Effector memory CD8-positive, alpha-beta T cell (primary cell): Measurements from ENCODE around the gene SPON2.

ENCODE experiments used
- ATAC-seq: fragments of 150-1000 bp; cut with Tn5 transposase; replicated peaks from 2 replicates; pipeline ENCODE4 v1.10.0; 2021; ENCODE audit warnings: mild to moderate bottlenecking, moderate library complexity
- DNase-seq, 3 experiments: peaks; one replicate each; pipeline ENCODE4 v3.0.0; 2021
- H3K27ac Mint-ChIP-seq, 2 donors: one replicate each; pipeline ENCODE4 v1.8.0; 2022; ENCODE audit warnings: mild to moderate bottlenecking in 2 of 2, mixed read lengths in 2 of 2, moderate library complexity in 2 of 2
- H3K27me3 Mint-ChIP-seq, 2 donors: one replicate each; pipeline ENCODE4 v1.8.0; 2022; ENCODE audit warnings: mixed read lengths in 2 of 2
- H3K36me3 Mint-ChIP-seq: one replicate; pipeline ENCODE4 v1.8.0; 2022; ENCODE audit warnings: mild to moderate bottlenecking, moderate library complexity, mixed read lengths; ENCODE audit not compliant: insufficient read depth
- H3K4me1 Mint-ChIP-seq, 2 donors: one replicate each; pipeline ENCODE4 v1.8.0; 2022; ENCODE audit warnings: low read depth in 2 of 2, mixed read lengths in 2 of 2
- H3K4me3 Mint-ChIP-seq, 2 donors: one replicate each; pipeline ENCODE4 v1.8.0; 2022; ENCODE audit warnings: mild to moderate bottlenecking in 2 of 2, mixed read lengths in 2 of 2, moderate library complexity in 2 of 2
- H3K9me3 Mint-ChIP-seq, 2 donors: one replicate each; pipeline ENCODE4 v1.8.0; 2022; ENCODE audit warnings: mixed read lengths in 2 of 2

Gene SPON2

GRCh38 chr4:1178300-1179088, 6.1 kb upstream of the SPON2 start:
- no peak for ATAC-seq
- Mint-ChIP-seq H3K27me3 (no peaks in the 10 kb centered on the region), H3K27ac (peak overlapping the region in 1 of 2 donors; percentile 71), H3K4me1 (peaks cover 44 to 51% of the 10 kb centered on the region in 2 donors), H3K9me3 (peaks cover 8 to 10% of the 10 kb centered on the region in 2 donors), H3K36me3 (peaks cover 15% of the 10 kb centered on the region), H3K4me3 (peak overlapping the region; percentile 66 to 71)
- DNase-seq: no peak

- Mint-ChIP-seq H3K36me3 (peaks cover 19% of the 10 kb centered on the region), H3K4me1 (peaks cover 48% of the 10 kb centered on the region in 2 donors), H3K27ac (peak overlapping the region; percentile 0 to 2), H3K4me3 (peak overlapping the region; percentile 75), H3K27me3 (no peaks in the 10 kb centered on the region), H3K9me3 (peaks cover 8 to 10% of the 10 kb centered on the region in 2 donors)
- ATAC-seq: peak; percentile 94
- peak; percentile 74 to 79 (median 77) for DNase-seq
These were observed 5.1 kb upstream of the SPON2 start for GRCh38 chr4:1177274-1178141.

GRCh38 chr4:1176398-1177273, 4.3 kb upstream of the SPON2 start:
- Mint-ChIP-seq H3K27ac (peak overlapping the region; percentile 0 to 2), H3K4me3 (peak overlapping the region; percentile 75), H3K27me3 (peaks cover 0 to 1% of the 10 kb centered on the region in 2 donors), H3K9me3 (peaks cover 6 to 10% of the 10 kb centered on the region in 2 donors), H3K36me3 (peaks cover 22% of the 10 kb centered on the region), H3K4me1 (peaks cover 44 to 45% of the 10 kb centered on the region in 2 donors)
- no peak for ATAC-seq
- no peak for DNase-seq

GRCh38 chr4:1175635-1176229, 3.3 kb upstream of the SPON2 start:
- Mint-ChIP-seq H3K36me3 (peaks cover 28% of the 10 kb centered on the region), H3K4me3 (no peak overlapping the region), H3K9me3 (peaks cover 2 to 5% of the 10 kb centered on the region in 2 donors), H3K27ac (no peak overlapping the region), H3K27me3 (peaks cover 0 to 7% of the 10 kb centered on the region in 2 donors), H3K4me1 (peaks cover 41 to 44% of the 10 kb centered on the region in 2 donors)
- DNase-seq (no peak), ATAC-seq (no peak)

GRCh38 chr4:1174941-1175634, 2.7 kb upstream of the SPON2 start:
- no peak for DNase-seq
- Mint-ChIP-seq H3K27me3 (peaks cover 0 to 7% of the 10 kb centered on the region in 2 donors), H3K4me3 (no peak overlapping the region), H3K9me3 (no peaks in the 10 kb centered on the region), H3K27ac (no peak overlapping the region), H3K4me1 (peaks cover 40 to 41% of the 10 kb centered on the region in 2 donors), H3K36me3 (peaks cover 25% of the 10 kb centered on the region)
- no peak for ATAC-seq

- Mint-ChIP-seq H3K4me3 (peak overlapping the region; percentile 80 to 83), H3K27me3 (peaks cover 0 to 7% of the 10 kb centered on the region in 2 donors), H3K36me3 (peaks cover 37% of the 10 kb centered on the region), H3K27ac (peak overlapping the region; percentile 44 to 71), H3K4me1 (peaks cover 42 to 44% of the 10 kb centered on the region in 2 donors), H3K9me3 (no peaks in the 10 kb centered on the region)
- DNase-seq: no peak
- no peak for ATAC-seq
These were observed 781 bp upstream of the SPON2 start for GRCh38 chr4:1172971-1173757.

- ATAC-seq: peak; percentile 46
- Mint-ChIP-seq H3K27me3 (peaks cover 0 to 7% of the 10 kb centered on the region in 2 donors), H3K9me3 (no peaks in the 10 kb centered on the region)
These were observed 814 bp downstream of the SPON2 start for GRCh38 chr4:1171311-1172227.

GRCh38 chr4:1170976-1171310, 1.4 kb downstream of the SPON2 start:
- Mint-ChIP-seq H3K9me3 (no peaks in the 10 kb centered on the region), H3K4me3 (peak overlapping the region; percentile 80 to 83), H3K4me1 (peaks cover 38 to 40% of the 10 kb centered on the region in 2 donors), H3K27ac (peak overlapping the region; percentile 83 to 92), H3K27me3 (peaks cover 0 to 7% of the 10 kb centered on the region in 2 donors), H3K36me3 (peaks cover 32% of the 10 kb centered on the region)
- DNase-seq: no peak
- no peak for ATAC-seq

More at GRCh38 chr4:1171311-1172227, 814 bp downstream of the SPON2 start:
- H3K4me1 Mint-ChIP-seq: peaks cover 41 to 43% of the 10 kb centered on the region in 2 donors
- H3K4me3 Mint-ChIP-seq: peak overlapping the region; percentile 80 to 83
- peak; percentile 61 to 64 (median 63) for DNase-seq
- peaks cover 32% of the 10 kb centered on the region for H3K36me3 Mint-ChIP-seq
- H3K27ac Mint-ChIP-seq: peak overlapping the region; percentile 83 to 92

- Mint-ChIP-seq H3K9me3 (no peaks in the 10 kb centered on the region), H3K4me3 (peak overlapping the region; percentile 54 to 73), H3K4me1 (peaks cover 34 to 36% of the 10 kb centered on the region in 2 donors), H3K27ac (no peak overlapping the region), H3K36me3 (peaks cover 36% of the 10 kb centered on the region), H3K27me3 (peaks cover 0 to 7% of the 10 kb centered on the region in 2 donors)
- no peak for ATAC-seq
- no peak for DNase-seq
These were observed 2.0 kb downstream of the SPON2 start for GRCh38 chr4:1170156-1170975.

- peaks cover 34 to 36% of the 10 kb centered on the region in 2 donors for H3K4me1 Mint-ChIP-seq
- H3K27me3 Mint-ChIP-seq: peaks cover 0 to 7% of the 10 kb centered on the region in 2 donors
- no peak overlapping the region for H3K27ac Mint-ChIP-seq
- H3K9me3 Mint-ChIP-seq: no peaks in the 10 kb centered on the region
- H3K4me3 Mint-ChIP-seq: peak overlapping the region; percentile 73 to 92
- peaks cover 38% of the 10 kb centered on the region for H3K36me3 Mint-ChIP-seq
- DNase-seq (no peak), ATAC-seq (no peak)
These were observed 2.7 kb downstream of the SPON2 start for GRCh38 chr4:1169691-1170096.
